K562 (cell line): ENCODE results near the gene RUNX3. TPM values are rescaled to one million over a fixed set of nuclear protein-coding genes. Genes with fewer than 3 reads are reported as not detected.

Source experiments
- ATF4 ChIP-seq: fragments of 450-650 bp; formaldehyde crosslinking; IDR thresholded peaks from 2 replicates; pipeline ENCODE4 v1.4.0; 2022; ENCODE audit warnings: mild to moderate bottlenecking, moderate library complexity
- BACH1 ChIP-seq: fragments of 200-800 bp; sonication (Bioruptor generic); IDR thresholded peaks from 2 replicates; pipeline ENCODE4 v1.6.1; 2016; ENCODE audit warnings: missing genetic modification characterization, missing compliant biosample characterization
- BCLAF1 ChIP-seq, 2 experiments: fragments of 450-650 bp in 1 of 2; IDR thresholded peaks; 2 replicates each; pipeline ENCODE4 v1.6.1; 2011 to 2017; ENCODE audit warnings: low read depth in 2 of 2, antibody characterized with exemption in 1 of 2, borderline replicate concordance in 1 of 2, low read length in 1 of 2, mild to moderate bottlenecking in 1 of 2, mixed read lengths in 1 of 2; ENCODE audit not compliant: control insufficient read depth in 1 of 2
- CHD2 ChIP-seq: IDR thresholded peaks from 2 replicates; pipeline ENCODE4 v1.6.1; 2011; ENCODE audit warnings: low read depth, low read length
- ELF4 ChIP-seq: fragments of 450-650 bp; formaldehyde crosslinking; IDR thresholded peaks from 2 replicates; pipeline ENCODE4 v1.4.0; 2022; ENCODE audit warnings: missing genetic modification characterization
- ETV5 ChIP-seq: sonication (generic); formaldehyde crosslinking; IDR thresholded peaks from 2 replicates; pipeline ENCODE4 v1.4.0; 2020; ENCODE audit warnings: low read depth, mild to moderate bottlenecking, missing genetic modification reagents
- FIP1L1 ChIP-seq: fragments of 200-400 bp; formaldehyde crosslinking; IDR thresholded peaks from 2 replicates; pipeline ENCODE4 v1.6.1; 2018; ENCODE audit warnings: mild to moderate bottlenecking, low read depth, low read length; ENCODE audit not compliant: poor library complexity, severe bottlenecking
- FOXJ2 ChIP-seq: fragments of 200-800 bp; sonication (Bioruptor generic); IDR thresholded peaks from 2 replicates; pipeline ENCODE4 v1.6.1; 2016; ENCODE audit warnings: missing genetic modification characterization, missing compliant biosample characterization
- FOXM1 ChIP-seq, 2 experiments: fragments of 450-650 bp in 1 of 2; sonication (generic) in 1 of 2; formaldehyde crosslinking in 1 of 2; IDR thresholded peaks; 2 replicates each; pipeline versions ENCODE4 v1.6.1 to v1.9.0; 2017 to 2022; ENCODE audit warnings: low read depth in 2 of 2, mild to moderate bottlenecking in 2 of 2, missing genetic modification reagents in 1 of 2, moderate library complexity in 1 of 2
- HLTF ChIP-seq: fragments of 450-650 bp; IDR thresholded peaks from 2 replicates; pipeline ENCODE4 v1.6.1; 2016
- KAT7 ChIP-seq: sonication (generic); formaldehyde crosslinking; IDR thresholded peaks from 2 replicates; pipeline ENCODE4 v1.8.0; 2022; ENCODE audit warnings: missing genetic modification reagents, mild to moderate bottlenecking, borderline replicate concordance
- NR0B1 ChIP-seq: fragments of 450-650 bp; IDR thresholded peaks from one replicate; pipeline ENCODE4 v1.6.1; 2018; ENCODE audit warnings: mild to moderate bottlenecking, moderate library complexity; ENCODE audit not compliant: partially characterized antibody
- PHTF2 ChIP-seq: fragments of 250-450 bp; sonication (Bioruptor Pico); IDR thresholded peaks from 2 replicates; pipeline ENCODE4 v1.5.0; 2021; ENCODE audit warnings: mild to moderate bottlenecking
- PPARD ChIP-seq: fragments of 250-450 bp; sonication (Bioruptor Pico); IDR thresholded peaks from 2 replicates; pipeline ENCODE4 v1.8.0; 2022; ENCODE audit warnings: inconsistent platforms, mild to moderate bottlenecking, moderate library complexity
- PREB ChIP-seq: sonication (generic); formaldehyde crosslinking; IDR thresholded peaks from 2 replicates; pipeline ENCODE4 v1.8.1; 2023; ENCODE audit warnings: mild to moderate bottlenecking, missing genetic modification reagents
- SIRT6 ChIP-seq: IDR thresholded peaks from one replicate; pipeline ENCODE4 v1.6.1; 2012; ENCODE audit warnings: low read depth, mild to moderate bottlenecking, control low read depth, inconsistent platforms, low read length, moderate library complexity
- TBL1XR1 ChIP-seq, 2 experiments: IDR thresholded peaks; 2 replicates each; pipeline ENCODE4 v1.6.1; 2012; ENCODE audit warnings: improper control_type of control experiment in 2 of 2, low read length in 2 of 2, mild to moderate bottlenecking in 1 of 2
- THRAP3 ChIP-seq: fragments of 450-650 bp; IDR thresholded peaks from 2 replicates; pipeline ENCODE4 v1.6.1; 2016; ENCODE audit warnings: mild to moderate bottlenecking, inconsistent platforms, borderline replicate concordance
- ZNF217 ChIP-seq: sonication (generic); formaldehyde crosslinking; IDR thresholded peaks from 2 replicates; pipeline ENCODE4 v1.8.0; 2022; ENCODE audit warnings: mild to moderate bottlenecking, missing genetic modification reagents
- ZNF583 ChIP-seq: fragments of 250-450 bp; sonication (Bioruptor Pico); IDR thresholded peaks from 2 replicates; pipeline ENCODE4 v1.4.0; 2020
- ZNF740 ChIP-seq, 3 experiments: fragments of 200-800 bp in 1 of 3; sonication (Bioruptor generic) in 1 of 3; sonication (generic) in 1 of 3; formaldehyde crosslinking in 1 of 3; IDR thresholded peaks; 2 replicates each; pipeline versions ENCODE4 v1.6.1 to v1.8.0; 2016 to 2022; ENCODE audit warnings: mild to moderate bottlenecking in 2 of 3, missing compliant biosample characterization in 2 of 3, missing genetic modification characterization in 2 of 3, missing genetic modification reagents in 1 of 3
- polyA plus RNA-seq, 8 experiments: library from polyadenylated mRNA; depleted of rRNA in 4 of 8; stranded (reverse) in 5 of 8; unstranded in 3 of 8; fragments of >200 nt; fragmentation: Nextera tagmentation in 2 of 8; fragmentation: Illumina TruSeq in 1 of 8; extraction: Ambion mirVana in 2 of 8; extraction: Trizol in 1 of 8; gene quantifications; 2 replicates each; pipeline versions ENCODE4 v1.2.1 to v1.2.3, GENCODE V29; 2011 to 2014; ENCODE audit warnings: inconsistent platforms in 1 of 8, missing spikeins in 1 of 8
- total RNA-seq, 7 experiments: library from RNA; depleted of rRNA in 6 of 7; stranded (reverse); fragments of >200 nt in 6 of 7; fragmentation: Illumina TruSeq in 2 of 7; extraction: Trizol in 2 of 7; gene quantifications; 2 replicates each; pipeline versions ENCODE4 v1.2.1 to v1.2.3, GENCODE V29; 2011 to 2021; ENCODE audit warnings: low replicate concordance in 1 of 7

Gene RUNX3
- total and polyA plus RNA-seq, 9 of the 15 experiments (the other 6 are each of a cell fraction or from before 2014, with no cell fraction given) = 0.01 to 0.64 (median 0.09) TPM

DNA sequence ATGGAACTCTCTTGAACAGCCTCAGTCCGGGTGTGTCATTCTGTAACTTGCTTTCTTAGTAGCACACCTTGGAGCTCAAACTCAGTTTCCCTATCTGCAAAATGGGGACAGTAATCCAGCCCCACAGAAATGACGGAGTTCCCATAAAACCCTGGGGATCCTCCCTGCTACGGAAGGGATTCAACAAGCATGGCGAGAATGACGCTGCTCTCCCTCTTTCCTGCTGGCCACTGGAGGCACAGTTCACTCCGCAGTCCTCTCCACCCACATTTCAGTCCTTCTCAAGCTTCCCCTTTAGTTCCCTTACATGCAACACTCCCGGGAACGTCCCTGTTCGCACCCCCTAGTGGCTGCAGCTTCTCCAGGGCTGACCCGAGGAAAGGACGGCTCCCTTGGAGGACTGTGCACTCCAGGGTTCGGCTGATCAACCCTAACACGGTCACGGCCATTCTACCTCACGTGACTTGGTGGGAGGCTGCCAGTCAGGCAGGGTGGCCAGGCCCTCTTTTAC is 20.6 kb downstream of the RUNX3 start (continued):
- TF ChIP-seq ATF4 (CRISPR knock-in tag) (no peak), ELF4 (CRISPR knock-in tag) (no peak), ZNF583 (no peak), PREB (CRISPR knock-in tag) (no peak), FOXM1 (IDR thresholded peaks at IDR 0.05; ENCODE audit: low read depth) (no peak), FOXM1 (CRISPR knock-in tag; IDR thresholded peaks at IDR 0.05; ENCODE audit: low read depth) (no peak), ZNF217 (CRISPR knock-in tag) (no peak), PPARD (CRISPR knock-in tag) (no peak), FIP1L1 (no peak), BACH1 (tag) (no peak), HLTF (no peak), BCLAF1 (IDR thresholded peaks at IDR 0.05; ENCODE audit: borderline replicate concordance in 1 of 2, control insufficient read depth in 1 of 2, low read depth in 2 of 2, low read length in 1 of 2) (no peak), ZNF740 (CRISPR knock-in tag; IDR thresholded peaks at IDR 0.05) (no peak), ZNF740 (tag; IDR thresholded peaks at IDR 0.05) (no peak), SIRT6 (no peak), PHTF2 (CRISPR knock-in tag) (no peak), THRAP3 (no peak), NR0B1 (no peak), ETV5 (CRISPR knock-in tag) (no peak), FOXJ2 (no peak), TBL1XR1 (IDR thresholded peaks at IDR 0.05; ENCODE audit: low read length in 2 of 2) (no peak), CHD2 (no peak), KAT7 (no peak)
